Esophagus squamous epithelium (tissue), 4 donors: ENCODE results near the gene MAPKAP1.

ENCODE experiments used
- CTCF ChIP-seq, 6 experiments: fragments of 450-650 bp in 4 of 6; fragments of 200-600 bp in 2 of 6; sonication (generic) in 2 of 6; IDR thresholded peaks; one replicate each; pipeline ENCODE4 v1.5.1; 2016 to 2019; ENCODE audit warnings: antibody characterized with exemption in 6 of 6, mild to moderate bottlenecking in 4 of 6, moderate library complexity in 4 of 6
- POLR2A ChIP-seq, 4 donors: fragments of 450-650 bp; IDR thresholded peaks; one replicate each; pipeline ENCODE4 v1.6.1; 2017; ENCODE audit warnings: antibody characterized with exemption in 4 of 4, mild to moderate bottlenecking in 4 of 4, moderate library complexity in 3 of 4

GRCh38 chr9:125396799-125397198 lies 310.2 kb downstream of the MAPKAP1 start:
- TF ChIP-seq CTCF (IDR thresholded peaks at IDR 0.05) (no peak), POLR2A (IDR thresholded peaks at IDR 0.05) (no peak)
